ENCODE results near the gene TMBIM6. TPM values are rescaled to one million over a fixed set of nuclear protein-coding genes. Genes with fewer than 3 reads are reported as not detected.

Gene TMBIM6
- total and polyA plus RNA-seq, 2 experiments from 2014 or later = 510 to 891 TPM

DNA sequence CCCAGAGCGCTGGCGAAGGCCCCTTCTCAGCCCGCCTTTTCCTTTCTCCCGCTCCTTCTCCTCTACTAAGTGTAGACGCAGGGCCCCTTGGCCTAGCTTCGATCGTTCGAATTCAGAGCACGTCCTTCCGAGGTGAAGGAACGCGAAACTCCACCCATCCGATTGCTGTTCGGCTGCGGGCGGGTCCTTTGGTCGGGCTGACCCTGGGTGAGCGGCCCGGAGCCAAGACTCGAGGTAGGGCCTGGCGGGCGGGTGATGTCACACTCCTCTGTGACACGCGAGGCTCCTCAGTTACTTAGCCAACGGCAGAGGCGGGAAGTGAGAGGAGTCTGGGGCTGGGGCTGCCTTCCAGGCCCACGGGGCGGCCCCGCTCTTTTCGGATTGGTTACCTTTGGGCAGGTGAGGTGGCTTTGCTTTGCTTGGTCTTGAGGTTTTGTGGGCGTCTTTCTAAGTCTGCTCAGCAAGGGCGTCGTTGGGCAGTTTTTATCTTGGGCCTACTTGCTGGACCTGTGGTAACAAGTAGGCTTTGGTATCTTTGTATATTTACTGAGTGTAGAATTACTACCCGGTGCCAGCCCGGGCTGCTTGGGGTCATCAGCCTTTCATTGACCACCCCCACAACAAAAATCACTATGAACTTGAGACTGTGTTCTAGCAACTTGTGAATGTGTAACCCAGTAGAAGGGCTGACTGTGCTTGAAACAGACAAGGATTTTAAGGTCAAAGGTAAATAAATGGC, 694 bp downstream of the TMBIM6 start:
- Histone ChIP-seq H3K27ac (peak overlapping the region; percentile 94), H3F3A (ENCODE audit: insufficient read depth) (peaks cover 11% of the 10 kb centered on the region; the same call in 1 of the 2 replicates), H3K36me3 (ENCODE audit: low read depth) (no peaks in the 10 kb centered on the region), H3K4me3 (peak overlapping the region; percentile 93), H4K20me1 (ENCODE audit: insufficient read depth) (peaks cover 39% of the 10 kb centered on the region), H3K4me2 (ENCODE audit: unreplicated experiment) (peak overlapping the region; percentile 91), H3K9ac (peak overlapping the region; percentile 95), H2AFZ (0 out of 2 replicates have a peak overlapping the region, but pooled peaks have one; percentile 11), H3K27me3 (replicated peaks; ENCODE audit: insufficient read depth) (no peaks in the 10 kb centered on the region), H3K9me3 (ENCODE audit: low read depth) (no peaks in the 10 kb centered on the region), H3K4me1 (ENCODE audit: insufficient read depth) (peaks cover 15% of the 10 kb centered on the region), H3K79me2 (ENCODE audit: insufficient read depth) (peaks cover 55% of the 10 kb centered on the region), H3K9me2 (ENCODE audit: insufficient read depth) (no peaks in the 10 kb centered on the region)
- in situ Hi-C loops (cut with MboI) = no loop called here
- WGBS, 2 experiments (ENCODE audit: low coverage in 1 of 2, low lambda C conversion rate in 2 of 2, missing lambda C conversion rate in 2 of 2) = 1 to 2% methylated on average over 35 of the region's 35 CpGs
- DNase-seq = peak; percentile 98
- TF ChIP-seq EZH2 (IDR thresholded peaks at IDR 0.05; ENCODE audit: insufficient read depth, poor library complexity, severe bottlenecking) (no peak), EZH2phosphoT487 (IDR thresholded peaks at IDR 0.05; ENCODE audit: insufficient read depth, low read depth) (no peak)

DNA sequence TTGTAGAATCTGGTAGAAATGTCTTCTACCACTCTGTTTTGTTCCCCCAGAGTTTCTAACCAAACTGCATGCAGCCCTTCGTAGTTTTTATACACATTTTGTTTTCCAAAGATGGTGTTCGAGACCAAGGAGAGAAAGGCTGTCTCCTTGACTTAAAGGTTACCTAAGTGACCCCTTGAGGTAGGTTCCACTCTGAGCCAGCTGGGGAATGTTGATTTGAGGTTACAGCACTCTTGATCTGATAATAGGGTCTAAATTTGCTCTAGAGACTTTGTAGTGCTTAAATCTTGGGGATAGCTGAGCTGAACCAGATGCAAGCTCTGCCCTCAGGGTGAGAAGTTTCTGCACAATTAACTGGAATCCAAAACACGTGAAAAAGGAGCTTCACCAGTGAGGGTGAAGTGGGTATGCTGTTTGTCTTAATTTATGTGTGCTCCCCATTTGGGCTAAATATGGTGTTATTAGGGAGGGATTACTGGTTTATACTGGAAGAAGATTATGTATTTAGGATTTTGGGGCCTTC, 3.1 kb downstream of the TMBIM6 start:
- Histone ChIP-seq H3K9ac (0 out of 2 replicates have a peak overlapping the region, but pooled peaks have one; percentile 20), H3K9me3 (ENCODE audit: low read depth) (no peaks in the 10 kb centered on the region), H3K27me3 (replicated peaks; ENCODE audit: insufficient read depth) (no peaks in the 10 kb centered on the region), H3K4me2 (ENCODE audit: unreplicated experiment) (peak overlapping the region; percentile 91), H3K36me3 (ENCODE audit: low read depth) (0 out of 2 replicates have a peak, but pooled peaks cover 3% of the 10 kb centered on the region), H3K27ac (no peak overlapping the region), H3F3A (ENCODE audit: insufficient read depth) (peaks cover 29% of the 10 kb centered on the region), H3K9me2 (ENCODE audit: insufficient read depth) (no peaks in the 10 kb centered on the region), H4K20me1 (ENCODE audit: insufficient read depth) (peaks cover 44% of the 10 kb centered on the region), H3K4me1 (ENCODE audit: insufficient read depth) (peaks cover 27% of the 10 kb centered on the region), H2AFZ (no peak overlapping the region), H3K4me3 (peak overlapping the region; percentile 93; the same call in 1 of the 2 replicates), H3K79me2 (ENCODE audit: insufficient read depth) (peaks cover 78% of the 10 kb centered on the region)
- in situ Hi-C loops (cut with MboI) = no loop called here
- 66 to 69% methylated on average over 3 of the region's 3 CpGs for WGBS, 2 experiments (ENCODE audit: low coverage in 1 of 2, low lambda C conversion rate in 2 of 2, missing lambda C conversion rate in 2 of 2)
- DNase-seq = no peak
- TF ChIP-seq EZH2 (IDR thresholded peaks at IDR 0.05; ENCODE audit: insufficient read depth, poor library complexity, severe bottlenecking) (no peak), EZH2phosphoT487 (IDR thresholded peaks at IDR 0.05; ENCODE audit: insufficient read depth, low read depth) (no peak)

DNA sequence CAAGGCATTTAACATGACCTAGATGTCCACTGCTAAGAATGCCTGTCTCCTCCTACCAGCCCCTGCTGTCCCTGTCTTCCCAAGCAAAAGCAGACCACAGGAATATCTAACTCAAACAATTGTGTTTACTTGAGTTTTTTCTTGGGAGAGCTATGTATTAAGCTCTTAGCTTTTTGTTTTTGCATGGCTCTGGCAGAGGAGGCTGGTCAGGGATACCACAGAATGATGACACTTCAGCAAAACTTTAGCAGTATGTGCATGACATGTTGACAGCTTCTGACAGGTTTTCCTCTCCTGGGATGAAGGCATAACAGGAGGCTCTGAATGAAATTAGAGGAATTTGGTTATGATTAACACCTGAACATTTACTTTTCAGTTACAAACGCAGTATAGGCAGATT, 6.9 kb downstream of the TMBIM6 start:
- no peak for DNase-seq
- H3K4me3 ChIP-seq = no peak overlapping the region
- peaks cover 58% of the 10 kb centered on the region for H3F3A ChIP-seq (ENCODE audit: insufficient read depth)
- in situ Hi-C loops (cut with MboI) = no loop called here
- H3K79me2 ChIP-seq (ENCODE audit: insufficient read depth) = peaks cover 100% of the 10 kb centered on the region
- no peaks in the 10 kb centered on the region for H3K27me3 ChIP-seq (replicated peaks; ENCODE audit: insufficient read depth)
- H3K27ac ChIP-seq = peak overlapping the region; percentile 8; the same call in 1 of the 2 replicates
- H3K4me2 ChIP-seq (ENCODE audit: unreplicated experiment) = no peak overlapping the region
- peaks cover 59% of the 10 kb centered on the region for H4K20me1 ChIP-seq (ENCODE audit: insufficient read depth)
- H3K4me1 ChIP-seq (ENCODE audit: insufficient read depth) = peaks cover 63% of the 10 kb centered on the region
- peaks cover 18% of the 10 kb centered on the region for H3K36me3 ChIP-seq (ENCODE audit: low read depth)
- no peak overlapping the region for H2AFZ ChIP-seq
- no peak for TF ChIP-seq EZH2 (IDR thresholded peaks at IDR 0.05; ENCODE audit: insufficient read depth, poor library complexity, severe bottlenecking)
- TF ChIP-seq EZH2phosphoT487 (IDR thresholded peaks at IDR 0.05; ENCODE audit: insufficient read depth, low read depth) = no peak
- no peaks in the 10 kb centered on the region for H3K9me3 ChIP-seq (ENCODE audit: low read depth)
- no peaks in the 10 kb centered on the region for H3K9me2 ChIP-seq (ENCODE audit: insufficient read depth)
- WGBS, 2 experiments (ENCODE audit: low coverage in 1 of 2, low lambda C conversion rate in 2 of 2, missing lambda C conversion rate in 2 of 2) = 95 to 96% methylated on average over 1 of the region's 1 CpG
- no peak overlapping the region for H3K9ac ChIP-seq

DNA sequence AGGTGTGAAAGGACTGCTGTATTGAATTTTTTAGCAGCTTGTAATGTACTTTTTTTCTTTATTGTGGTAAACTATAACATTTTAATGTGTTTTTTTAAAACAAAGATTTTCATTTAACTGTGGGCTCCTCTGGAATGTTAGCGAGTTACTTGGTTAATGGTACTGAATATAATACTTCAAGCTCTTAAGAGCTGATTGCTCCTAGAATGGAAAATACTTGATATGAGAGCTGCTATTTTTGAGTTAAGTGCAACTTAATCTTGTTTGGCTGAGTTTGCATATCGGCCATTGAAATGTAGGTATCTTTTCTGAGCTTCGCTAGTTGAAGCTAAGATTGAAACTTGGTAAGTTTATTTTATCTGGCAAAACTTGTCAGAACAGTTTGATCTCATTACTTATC, 7.4 kb downstream of the TMBIM6 start:
- WGBS, 2 experiments (ENCODE audit: low coverage in 1 of 2, low lambda C conversion rate in 2 of 2, missing lambda C conversion rate in 2 of 2) = 85 to 88% methylated on average over 3 of the region's 3 CpGs
- no peaks in the 10 kb centered on the region for H3K9me2 ChIP-seq (ENCODE audit: insufficient read depth)
- in situ Hi-C loops (cut with MboI) = no loop called here
- no peak for DNase-seq
- H3K9ac ChIP-seq = no peak overlapping the region
- peaks cover 63% of the 10 kb centered on the region for H3K4me1 ChIP-seq (ENCODE audit: insufficient read depth)
- peak overlapping the region; percentile 8; the same call in 1 of the 2 replicates for H3K27ac ChIP-seq
- H4K20me1 ChIP-seq (ENCODE audit: insufficient read depth) = peaks cover 55% of the 10 kb centered on the region
- no peak overlapping the region for H3K4me3 ChIP-seq
- peaks cover 20% of the 10 kb centered on the region for H3K36me3 ChIP-seq (ENCODE audit: low read depth)
- no peaks in the 10 kb centered on the region for H3K27me3 ChIP-seq (replicated peaks; ENCODE audit: insufficient read depth)
- no peak overlapping the region for H2AFZ ChIP-seq
- TF ChIP-seq EZH2phosphoT487 (IDR thresholded peaks at IDR 0.05; ENCODE audit: insufficient read depth, low read depth) (no peak), EZH2 (IDR thresholded peaks at IDR 0.05; ENCODE audit: insufficient read depth, poor library complexity, severe bottlenecking) (no peak)
- H3K79me2 ChIP-seq (ENCODE audit: insufficient read depth) = peaks cover 100% of the 10 kb centered on the region
- peaks cover 63% of the 10 kb centered on the region for H3F3A ChIP-seq (ENCODE audit: insufficient read depth)
- no peaks in the 10 kb centered on the region for H3K9me3 ChIP-seq (ENCODE audit: low read depth)
- no peak overlapping the region for H3K4me2 ChIP-seq (ENCODE audit: unreplicated experiment)

Data from GM23248 (cell line).